ENCODE data around the gene HCRTR1. TPM values are rescaled to one million over a fixed set of nuclear protein-coding genes. Genes with fewer than 3 reads are reported as not detected.
A peak's percentile ranks its signal among the peaks of the same experiment; 100 is the strongest.

The HCRTR1 gene
- total RNA-seq, 3 donors from 2014 or later = not detected

DNA sequence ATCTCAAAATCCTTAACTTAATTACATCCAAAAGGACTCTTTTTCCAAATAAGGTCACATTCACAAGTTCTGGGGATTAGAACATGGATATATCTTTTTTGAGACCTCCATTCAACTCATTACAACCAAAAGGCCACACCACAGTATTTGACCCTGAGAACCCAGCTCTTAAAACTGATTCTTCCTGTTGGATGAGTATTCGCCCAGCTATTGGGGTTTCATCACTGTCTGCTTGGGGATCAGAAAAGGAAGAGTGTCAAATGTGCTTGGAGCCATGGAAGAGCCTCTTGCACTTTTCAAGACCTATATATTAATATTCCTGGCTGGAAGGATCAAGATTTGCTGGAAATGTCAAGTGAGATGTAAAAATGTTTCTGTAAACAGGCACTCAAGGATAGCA, 46.6 kb upstream of the HCRTR1 start:
- Histone ChIP-seq H3K4me3 (no peak overlapping the region), H3K4me1 (ENCODE audit: low read depth) (peaks cover 16% of the 10 kb centered on the region)
- intact Hi-C loops (cut with DNase I, micrococcal nuclease) = no loop called here

DNA sequence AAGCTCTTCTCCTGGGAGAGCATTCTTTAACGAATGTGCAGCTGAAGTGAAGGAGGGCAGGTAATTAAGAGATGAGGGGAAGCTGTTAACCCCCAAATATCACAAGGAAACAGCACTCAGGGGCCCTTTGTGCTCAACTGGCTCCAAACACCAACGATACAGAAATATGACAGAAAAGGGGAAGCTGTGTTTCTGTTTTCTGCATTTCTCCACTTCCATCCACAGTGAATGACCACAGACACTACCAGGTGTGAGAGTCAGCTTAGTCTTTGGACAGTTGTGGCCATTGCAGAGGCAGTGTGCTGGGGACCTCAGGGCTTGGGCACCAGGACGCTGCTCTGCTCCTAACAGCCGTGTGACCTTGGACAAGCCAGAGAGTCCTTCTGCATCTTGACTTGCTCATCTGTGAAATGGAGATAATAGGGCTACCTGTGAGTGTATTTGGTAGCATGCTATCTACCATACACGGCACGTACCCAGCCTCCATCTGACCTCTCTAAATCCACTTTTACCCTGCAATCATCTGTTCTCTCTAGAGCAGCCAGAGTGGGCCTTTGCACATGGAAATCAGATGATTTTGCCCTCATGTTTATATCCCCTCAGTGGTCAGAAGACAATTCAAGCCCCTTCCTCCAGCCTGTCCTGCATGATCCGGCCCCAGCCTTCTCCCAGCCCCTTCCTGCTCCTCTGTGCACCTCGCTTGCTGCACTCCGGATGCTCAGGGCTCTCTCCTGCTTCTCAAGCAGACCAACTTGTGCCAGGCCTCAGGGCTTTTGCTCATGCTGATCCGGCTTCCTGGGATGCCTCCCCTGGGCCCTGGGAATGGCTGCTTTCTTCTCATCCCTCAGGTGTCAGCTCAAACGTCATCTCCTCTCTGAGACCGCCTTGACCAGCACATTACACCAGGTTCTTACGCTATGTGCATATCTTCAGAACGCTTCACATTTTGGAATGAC, 45.9 kb upstream of the HCRTR1 start:
- Histone ChIP-seq H3K4me1 (ENCODE audit: low read depth) (peaks cover 17% of the 10 kb centered on the region), H3K9me3 (no peaks in the 10 kb centered on the region), H3K4me3 (no peak overlapping the region), H3K36me3 (ENCODE audit: low read depth) (no peaks in the 10 kb centered on the region)
- TF ChIP-seq, protein P1, sequence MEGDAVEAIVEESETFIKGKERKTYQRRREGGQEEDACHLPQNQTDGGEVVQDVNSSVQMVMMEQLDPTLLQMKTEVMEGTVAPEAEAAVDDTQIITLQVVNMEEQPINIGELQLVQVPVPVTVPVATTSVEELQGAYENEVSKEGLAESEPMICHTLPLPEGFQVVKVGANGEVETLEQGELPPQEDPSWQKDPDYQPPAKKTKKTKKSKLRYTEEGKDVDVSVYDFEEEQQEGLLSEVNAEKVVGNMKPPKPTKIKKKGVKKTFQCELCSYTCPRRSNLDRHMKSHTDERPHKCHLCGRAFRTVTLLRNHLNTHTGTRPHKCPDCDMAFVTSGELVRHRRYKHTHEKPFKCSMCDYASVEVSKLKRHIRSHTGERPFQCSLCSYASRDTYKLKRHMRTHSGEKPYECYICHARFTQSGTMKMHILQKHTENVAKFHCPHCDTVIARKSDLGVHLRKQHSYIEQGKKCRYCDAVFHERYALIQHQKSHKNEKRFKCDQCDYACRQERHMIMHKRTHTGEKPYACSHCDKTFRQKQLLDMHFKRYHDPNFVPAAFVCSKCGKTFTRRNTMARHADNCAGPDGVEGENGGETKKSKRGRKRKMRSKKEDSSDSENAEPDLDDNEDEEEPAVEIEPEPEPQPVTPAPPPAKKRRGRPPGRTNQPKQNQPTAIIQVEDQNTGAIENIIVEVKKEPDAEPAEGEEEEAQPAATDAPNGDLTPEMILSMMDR (IDR thresholded peaks at IDR 0.05) = no peak
- DNase-seq (peak in 1 of 3 donors; percentile 17), ATAC-seq (no peak)
- intact Hi-C loops (cut with DNase I, micrococcal nuclease) = no loop called here

More for the DNA sequence above, 46.6 kb upstream of the HCRTR1 start:
- Histone ChIP-seq H3K9me3 (no peaks in the 10 kb centered on the region), H3K36me3 (ENCODE audit: low read depth) (no peaks in the 10 kb centered on the region)
- DNase-seq (no peak), ATAC-seq (no peak)
- TF ChIP-seq, protein P1 (IDR thresholded peaks at IDR 0.05) = no peak

DNA sequence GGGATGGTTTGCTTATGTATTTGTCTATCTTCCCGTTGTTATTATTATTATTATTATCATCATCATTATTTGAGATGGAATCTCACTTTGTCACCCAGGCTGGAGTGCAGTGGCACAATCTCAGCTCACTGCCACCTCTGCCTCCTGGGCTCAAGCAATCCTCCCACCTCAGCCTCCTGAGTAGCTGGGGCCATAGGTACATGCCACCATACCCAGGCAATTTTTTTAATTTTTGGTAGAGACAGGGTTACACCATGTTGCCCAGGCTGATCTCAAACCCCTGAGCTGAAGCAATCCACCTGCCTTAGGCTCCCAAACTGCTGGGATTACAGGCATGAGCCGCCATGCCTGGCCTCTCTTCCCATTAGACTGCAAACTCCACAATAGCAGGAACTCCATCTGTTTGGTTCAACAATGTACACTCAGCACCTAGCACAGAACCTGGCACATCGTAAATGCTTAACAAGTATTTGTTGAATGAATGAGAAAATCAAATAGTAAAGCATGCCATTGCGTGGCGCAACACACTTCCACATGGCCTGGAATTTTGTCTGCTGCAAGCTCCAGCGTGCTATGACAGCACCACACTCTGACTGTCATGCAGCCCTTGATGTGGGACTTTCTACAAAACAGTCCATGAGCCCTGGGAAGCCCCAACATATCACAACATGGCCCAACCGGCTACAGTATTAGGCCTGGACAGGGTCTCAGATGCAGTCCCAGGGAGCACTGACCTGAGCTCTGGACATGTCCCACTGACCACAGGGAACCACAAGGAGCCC, 45.0 kb upstream of the HCRTR1 start:
- H3K4me3 ChIP-seq = no peak overlapping the region
- peak in 1 of 3 donors; percentile 16 for DNase-seq
- no peaks in the 10 kb centered on the region for H3K9me3 ChIP-seq
- H3K4me1 ChIP-seq (ENCODE audit: low read depth) = peaks cover 17% of the 10 kb centered on the region
- ATAC-seq = no peak
- no peaks in the 10 kb centered on the region for H3K36me3 ChIP-seq (ENCODE audit: low read depth)
- TF ChIP-seq, protein P1 (IDR thresholded peaks at IDR 0.05) = no peak
- intact Hi-C loops (cut with DNase I, micrococcal nuclease) = no loop called here

DNA sequence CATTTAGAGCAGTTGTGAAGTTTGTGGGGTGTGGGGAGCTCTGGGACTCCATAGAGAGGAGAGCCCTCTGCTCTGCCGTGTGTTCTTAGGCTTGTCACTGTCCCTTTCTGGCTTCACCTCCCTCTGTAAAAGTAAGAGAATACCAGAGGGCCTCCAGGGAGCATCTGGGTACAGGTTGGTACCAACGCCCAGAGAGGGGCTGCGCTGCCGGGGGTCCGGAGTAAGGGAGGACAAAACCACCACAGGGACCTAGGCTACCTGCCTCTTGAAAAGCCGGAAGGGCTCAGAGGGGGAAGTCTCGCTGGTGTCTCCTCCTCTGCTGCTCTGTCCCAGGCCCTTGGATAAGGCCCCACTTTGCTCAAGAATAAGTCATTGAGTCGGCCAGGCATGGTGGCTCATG, 44.2 kb upstream of the HCRTR1 start:
- peak in 1 of 3 donors; percentile 35 for DNase-seq
- Histone ChIP-seq H3K36me3 (ENCODE audit: low read depth) (no peaks in the 10 kb centered on the region), H3K9me3 (no peaks in the 10 kb centered on the region), H3K4me3 (no peak overlapping the region), H3K4me1 (ENCODE audit: low read depth) (peaks cover 17% of the 10 kb centered on the region)
- intact Hi-C loops (cut with DNase I, micrococcal nuclease) = no loop called here
- ATAC-seq = no peak
- TF ChIP-seq, protein P1 (IDR thresholded peaks at IDR 0.05) = no peak

DNA sequence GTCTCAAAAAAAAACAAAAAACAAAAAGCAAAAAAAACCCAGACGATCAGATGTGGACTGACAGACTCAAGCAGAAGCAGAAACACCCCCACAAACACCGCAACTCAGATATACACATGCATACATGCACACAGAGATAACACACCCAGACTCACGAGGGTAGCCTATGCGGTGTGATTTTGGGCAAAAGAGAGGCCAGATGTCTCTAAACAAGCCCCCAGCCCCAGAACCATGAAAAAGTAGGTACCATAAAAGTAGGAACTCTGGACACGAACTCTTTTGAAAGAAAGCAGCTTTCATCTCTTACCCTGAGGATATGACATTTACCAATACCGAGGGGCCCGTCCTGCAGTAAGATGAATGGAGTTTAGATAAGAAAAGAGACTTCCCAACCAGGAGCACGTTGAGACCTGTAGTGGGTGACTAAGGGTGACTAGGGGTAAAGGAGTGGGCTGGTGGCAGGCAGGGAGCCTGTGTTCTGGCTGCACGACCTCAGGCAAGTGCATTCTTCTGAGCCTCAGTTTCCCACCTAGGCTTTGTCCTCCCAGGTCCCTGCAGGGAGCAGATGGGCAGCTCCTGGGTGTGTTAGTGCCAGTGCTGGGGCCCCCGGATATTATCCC, 42.6 kb upstream of the HCRTR1 start:
- no peak overlapping the region for H3K4me3 ChIP-seq
- TF ChIP-seq, protein P1 (IDR thresholded peaks at IDR 0.05) = no peak
- no peak for ATAC-seq
- intact Hi-C loops (cut with DNase I, micrococcal nuclease) = no loop called here
- H3K36me3 ChIP-seq (ENCODE audit: low read depth) = no peaks in the 10 kb centered on the region
- H3K4me1 ChIP-seq (ENCODE audit: low read depth) = peaks cover 21% of the 10 kb centered on the region
- no peak for DNase-seq
- no peaks in the 10 kb centered on the region for H3K9me3 ChIP-seq
